ENCODE results near the gene MFAP2. TPM values are rescaled to one million over a fixed set of nuclear protein-coding genes. Genes with fewer than 3 reads are reported as not detected.

The MFAP2 gene
- total RNA-seq, 3 donors from 2014 or later (not counting 1 experiment from before 2014, with no cell fraction given) = 0.15 TPM; not detected in 2

- no peaks in the 10 kb centered on the region for H3K27me3 Mint-ChIP-seq (ENCODE audit: low read depth in 2 of 2)
- Histone ChIP-seq H3K4me1 (ENCODE audit: control insufficient read depth, insufficient read depth, low read length) (no peaks in the 10 kb centered on the region), H3K36me3 (ENCODE audit: control insufficient read depth, insufficient read depth, low read length) (peaks cover 2% of the 10 kb centered on the region), H3K27me3 (ENCODE audit: control insufficient read depth, insufficient read depth, low read length) (no peaks in the 10 kb centered on the region), H3K9me3 (ENCODE audit: control insufficient read depth, insufficient read depth, low read length) (no peaks in the 10 kb centered on the region), H3K4me3 (ENCODE audit: low read length) (no peak overlapping the region), H3K27ac (ENCODE audit: low read length) (no peak overlapping the region)
- no peaks in the 10 kb centered on the region for H3K36me3 Mint-ChIP-seq
- H3K4me1 Mint-ChIP-seq = no peaks in the 10 kb centered on the region
- DNase-seq = no peak
- H3K9me3 Mint-ChIP-seq = no peaks in the 10 kb centered on the region
- no peak overlapping the region for H3K27ac Mint-ChIP-seq
- H3K4me3 Mint-ChIP-seq = no peak overlapping the region
- no peak for TF ChIP-seq CTCF (IDR thresholded peaks at IDR 0.05)
- 92% methylated on average over 28 of the region's 28 CpGs for WGBS (ENCODE audit: insufficient coverage)
- ATAC-seq = no peak
- intact Hi-C loops (cut with micrococcal nuclease) = no loop called here
Measured at GRCh38 chr1:16971341-16972188, 8.9 kb downstream of the MFAP2 start.

- Mint-ChIP-seq H3K9me3 (no peaks in the 10 kb centered on the region), H3K4me1 (no peaks in the 10 kb centered on the region), H3K36me3 (no peaks in the 10 kb centered on the region), H3K27ac (no peak overlapping the region), H3K27me3 (ENCODE audit: low read depth in 2 of 2) (no peaks in the 10 kb centered on the region), H3K4me3 (no peak overlapping the region)
- ATAC-seq (no peak), DNase-seq (no peak)
- Histone ChIP-seq H3K4me1 (ENCODE audit: control insufficient read depth, insufficient read depth, low read length) (no peaks in the 10 kb centered on the region), H3K9me3 (ENCODE audit: control insufficient read depth, insufficient read depth, low read length) (no peaks in the 10 kb centered on the region), H3K27me3 (ENCODE audit: control insufficient read depth, insufficient read depth, low read length) (no peaks in the 10 kb centered on the region), H3K27ac (ENCODE audit: low read length) (no peak overlapping the region), H3K36me3 (ENCODE audit: control insufficient read depth, insufficient read depth, low read length) (peaks cover 6% of the 10 kb centered on the region), H3K4me3 (ENCODE audit: low read length) (no peak overlapping the region)
- 98% methylated on average over 28 of the region's 28 CpGs for WGBS (ENCODE audit: insufficient coverage)
- intact Hi-C loops (cut with micrococcal nuclease) = no loop called here
- TF ChIP-seq CTCF (IDR thresholded peaks at IDR 0.05) = no peak
Measured at GRCh38 chr1:16970132-16970910, 10.1 kb downstream of the MFAP2 start.

- H3K4me1 ChIP-seq (ENCODE audit: control insufficient read depth, insufficient read depth, low read length) = no peaks in the 10 kb centered on the region
- H3K9me3 ChIP-seq (ENCODE audit: control insufficient read depth, insufficient read depth, low read length) = no peaks in the 10 kb centered on the region
- TF ChIP-seq CTCF (IDR thresholded peaks at IDR 0.05) = no peak
- Mint-ChIP-seq H3K27me3 (ENCODE audit: low read depth in 2 of 2) (no peaks in the 10 kb centered on the region), H3K27ac (no peak overlapping the region), H3K9me3 (no peaks in the 10 kb centered on the region), H3K4me1 (no peaks in the 10 kb centered on the region), H3K36me3 (no peaks in the 10 kb centered on the region), H3K4me3 (no peak overlapping the region)
- H3K4me3 ChIP-seq (ENCODE audit: low read length) = no peak overlapping the region
- no peak for ATAC-seq
- DNase-seq = no peak
- H3K27me3 ChIP-seq (ENCODE audit: control insufficient read depth, insufficient read depth, low read length) = no peaks in the 10 kb centered on the region
- peaks cover 6% of the 10 kb centered on the region for H3K36me3 ChIP-seq (ENCODE audit: control insufficient read depth, insufficient read depth, low read length)
- H3K27ac ChIP-seq (ENCODE audit: low read length) = no peak overlapping the region
- intact Hi-C loops (cut with micrococcal nuclease) = no loop called here
- WGBS (ENCODE audit: insufficient coverage) = 95% methylated on average over 12 of the region's 12 CpGs
Measured at GRCh38 chr1:16969651-16970050, 10.8 kb downstream of the MFAP2 start.

Data from natural killer cell (primary cell).